HT-29 (cell line): ENCODE results near the gene INTS2. TPM values are rescaled to one million over a fixed set of nuclear protein-coding genes. Genes with fewer than 3 reads are reported as not detected.
"Not testable (repeated sequence)": the region's sequence is repeated elsewhere in the genome, so short reads cannot be mapped to it uniquely, and the experiment has no call there.

Source experiments
- DNase-seq: peaks from one replicate; pipeline ENCODE4 v3.0.0-alpha.2; 2015; ENCODE audit warnings: low spot score
- small RNA-seq: library from RNA; depleted of rRNA; stranded (forward); fragments of <200 nt; gene quantifications from one replicate; pipeline ENCODE3, GENCODE V24; 2014
- total RNA-seq: library from RNA; depleted of rRNA; stranded (reverse); fragments of >200 nt; shearing (Covaris generic); gene quantifications from 2 replicates; pipeline ENCODE4 v1.2.3, GENCODE V29; 2014; rRNA removed

The INTS2 gene
- total RNA-seq, 1 experiment from 2014 or later = 5.3 TPM

DNA sequence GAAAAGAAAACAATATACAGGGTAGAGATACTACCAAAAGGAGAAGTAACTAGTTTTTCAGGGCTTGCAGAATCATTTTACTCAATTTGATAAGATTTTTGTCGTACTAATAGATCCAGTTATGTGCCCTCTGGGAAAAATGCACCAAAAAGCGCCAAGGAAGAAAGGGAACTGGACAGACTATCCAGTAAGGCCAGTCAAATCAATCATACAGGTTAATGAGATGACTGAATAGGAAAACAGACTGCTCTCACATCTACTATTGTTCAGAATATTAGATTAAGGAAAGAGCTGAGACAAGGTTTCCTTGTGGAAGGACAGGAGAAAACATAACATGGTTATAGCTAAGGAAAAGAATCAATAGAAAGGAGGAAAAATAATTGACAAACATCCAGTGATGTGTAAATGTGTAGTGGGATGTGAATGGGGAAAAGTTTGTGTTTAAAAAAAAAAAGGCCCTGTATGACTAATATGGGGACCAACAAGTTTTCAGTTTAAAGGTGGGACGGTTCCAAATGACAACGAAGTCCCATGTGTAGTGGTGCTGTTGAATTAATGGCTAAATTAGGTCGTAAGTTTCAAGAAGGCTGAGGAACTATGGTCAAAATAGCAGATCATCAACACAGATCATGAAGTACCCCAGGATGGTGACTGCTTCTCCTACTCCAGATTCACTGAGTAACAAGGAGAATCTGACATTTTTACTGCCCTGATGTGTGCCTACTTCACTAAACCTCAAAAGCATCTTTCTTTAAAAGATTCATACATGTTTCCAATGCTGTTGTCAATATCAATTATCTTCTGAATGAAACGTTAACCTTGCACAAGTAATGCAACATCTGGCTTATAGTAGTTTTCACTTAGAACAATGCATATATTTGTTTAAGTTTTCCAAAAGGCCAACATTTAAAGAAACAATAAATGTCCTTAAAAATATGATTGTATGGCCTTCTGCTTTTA, 105.2 kb downstream of the INTS2 start:
- no peak for DNase-seq

DNA sequence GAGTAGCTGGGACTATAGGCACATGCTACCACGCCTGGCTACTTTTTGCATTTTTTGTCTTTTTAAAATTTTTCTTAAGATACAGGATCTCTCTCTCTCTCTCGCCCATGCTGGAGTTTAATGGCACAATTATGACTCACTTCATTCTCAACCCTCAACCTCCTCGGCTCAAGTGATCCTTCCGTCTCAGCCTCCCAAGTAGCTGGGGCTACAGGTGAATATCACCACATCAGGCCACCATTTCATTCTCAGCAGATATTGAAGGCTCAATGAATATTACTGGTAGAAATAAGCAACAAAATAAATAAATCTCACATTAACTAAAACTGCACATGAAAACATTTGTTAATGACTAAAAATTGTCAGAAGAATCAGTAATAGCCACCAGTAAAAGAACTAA, 106.1 kb downstream of the INTS2 start:
- no peak for DNase-seq

DNA sequence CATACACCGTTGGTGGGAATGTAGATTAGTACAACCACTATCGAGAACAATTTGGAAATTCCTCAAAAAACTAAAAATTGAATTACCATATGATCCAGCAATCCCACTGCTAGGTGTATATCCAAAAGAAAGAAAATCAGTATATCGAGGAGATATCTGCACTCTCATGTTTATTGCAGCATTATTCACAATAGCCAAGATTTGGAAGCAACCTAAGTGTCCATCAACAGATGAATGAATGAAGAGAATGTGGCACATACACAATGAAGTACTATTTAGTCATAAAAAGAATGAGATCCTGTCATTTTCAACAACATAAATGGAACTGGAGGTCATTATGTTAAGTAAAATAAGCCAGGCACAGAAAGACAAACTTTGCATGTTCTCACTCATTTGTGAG, 108.5 kb downstream of the INTS2 start:
- DNase-seq = not testable (repeated sequence)

DNA sequence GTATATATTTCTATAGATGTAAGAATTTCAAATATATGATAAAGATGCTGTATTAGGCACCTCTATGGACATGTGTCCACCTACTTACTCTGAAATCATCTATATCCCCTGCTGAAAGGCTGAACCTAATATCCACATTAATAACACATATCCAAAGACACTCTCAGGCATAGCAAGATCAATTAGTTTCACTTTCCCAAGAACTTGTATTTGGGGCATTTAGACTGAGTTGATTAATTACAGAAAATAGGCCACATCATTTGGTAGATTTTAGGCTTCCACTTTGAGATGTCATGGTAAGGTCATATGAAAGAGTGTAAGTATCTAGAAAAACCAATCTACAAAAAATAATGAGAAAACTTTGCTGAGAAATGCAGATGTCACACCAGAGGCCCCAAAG, 109.6 kb downstream of the INTS2 start:
- no peak for DNase-seq

DNA sequence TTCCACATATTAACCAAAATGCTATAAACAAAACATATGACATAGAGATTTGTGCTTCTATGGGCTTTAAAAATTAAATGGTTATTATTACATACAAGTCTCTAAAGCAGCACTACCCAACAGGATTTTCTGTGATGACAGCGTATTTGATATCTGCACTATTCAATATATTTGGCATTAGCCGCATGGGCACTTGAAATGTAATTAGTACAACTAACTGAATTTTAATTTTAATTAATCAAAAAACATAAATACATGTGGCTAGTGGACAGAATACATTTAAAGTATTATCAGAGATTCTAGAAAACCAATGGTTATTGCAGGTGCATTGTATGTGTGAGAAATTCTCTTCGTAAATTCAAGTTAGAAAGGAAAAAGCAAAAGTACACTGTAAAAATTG, 110.3 kb downstream of the INTS2 start:
- no peak for DNase-seq

DNA sequence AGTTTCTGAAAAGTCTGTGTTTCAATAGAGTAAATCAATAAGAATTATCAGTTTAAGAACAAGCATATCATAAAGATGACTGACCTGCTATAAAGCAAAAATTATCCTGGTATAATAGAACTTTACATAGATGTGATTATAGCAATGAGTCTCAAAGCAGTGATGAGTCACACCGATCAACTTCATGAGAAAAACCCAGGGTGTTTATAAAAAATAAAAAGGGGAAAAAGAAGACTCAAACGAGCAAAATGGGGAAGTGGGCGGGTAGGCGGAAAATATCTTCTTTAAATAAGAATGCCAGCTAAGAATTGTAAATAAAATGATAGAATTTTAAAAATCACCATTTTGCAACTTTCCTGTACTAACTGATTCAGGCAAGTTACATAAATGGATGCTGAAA, 111.2 kb downstream of the INTS2 start:
- no peak for DNase-seq

DNA sequence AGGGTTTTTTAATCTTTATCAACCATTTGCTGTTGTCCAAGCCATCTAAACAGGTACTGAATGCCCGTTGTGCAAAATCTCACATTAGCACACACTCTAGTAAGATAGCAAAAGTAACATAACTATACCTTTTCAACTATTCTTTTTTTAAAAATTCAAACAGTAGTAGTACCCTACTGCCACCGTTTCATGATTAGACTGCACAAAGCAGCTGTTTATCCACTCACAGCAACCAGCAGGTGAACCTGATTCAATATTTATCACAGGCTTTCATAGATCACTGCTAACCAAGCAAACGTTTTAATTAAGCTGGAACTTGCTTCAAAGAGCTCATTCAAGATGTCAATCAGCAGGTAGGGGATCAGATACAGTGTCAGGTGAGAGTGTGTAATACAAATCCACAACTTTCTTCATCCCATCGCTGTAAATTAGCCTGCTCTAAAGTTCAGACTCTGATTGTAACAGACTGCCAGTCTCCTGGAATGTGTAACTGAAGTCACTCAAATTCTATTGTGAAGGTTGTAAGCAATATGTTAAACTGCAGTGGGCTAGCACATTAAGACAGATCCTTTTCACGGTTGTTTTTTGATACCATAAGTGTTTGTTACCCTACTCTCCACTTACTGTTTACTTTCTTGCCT, 111.8 kb downstream of the INTS2 start:
- DNase-seq = no peak

Small RNA genes within 50 kb of the gene (small RNA-seq; reads per million reads assigned to genes)
- gene RF00019 = not detected

Other genes with a start within 250 kb of the INTS2 start
- gene BRIP1, start 64.5 kb downstream of the INTS2 start, total RNA-seq = 4.1 and 4.8 TPM in 2 replicates
- 19.4 and 24.2 TPM in 2 replicates for gene MED13, start 137.3 kb upstream of the INTS2 start, total RNA-seq